H1 (cell line): Measurements from ENCODE around the gene PLEKHN1. TPM values are rescaled to one million over a fixed set of nuclear protein-coding genes. Genes with fewer than 3 reads are reported as not detected.
A peak's percentile ranks its signal among the peaks of the same experiment; 100 is the strongest.

Experiments
- CTCF ChIA-PET: fragments of 300-600 bp; sonication (Branson Sonifier 250); formaldehyde crosslinking; loops from one replicate; lab custom pipeline; 2021; ENCODE audit not compliant: partially characterized antibody; lab: Charles Lee
- POLR2A ChIA-PET: fragments of 300-600 bp; sonication (Branson Sonifier 250); formaldehyde crosslinking; loops from one replicate; lab custom pipeline; 2021; ENCODE audit warnings: inconsistent platforms; ENCODE audit not compliant: partially characterized antibody; lab: Charles Lee
- DNase-seq, 2 experiments: peaks; one replicate each; pipeline versions ENCODE4 v3.0.0 to v3.0.0-alpha.2; 2010 to 2022; ENCODE audit warnings: low spot score in 2 of 2, low read depth in 1 of 2, mixed read lengths in 1 of 2
- FAIRE-seq: peaks from 2 replicates; lab custom pipeline; 2011; peaks lifted over from hg19 to GRCh38; lab: Jason Lieb, UNC
- H2AFZ ChIP-seq: 2 replicates; pipeline ENCODE4 v1.8.1; 2012; ENCODE audit warnings: low read length, inconsistent platforms
- H2AK5ac ChIP-seq: 2 replicates; pipeline ENCODE4 v1.6.1; 2013; ENCODE audit warnings: low read depth, low read length
- H2BK120ac ChIP-seq: replicated peaks from 2 replicates; pipeline ENCODE3; 2013; ENCODE audit warnings: low read depth, low read length, inconsistent platforms
- H2BK12ac ChIP-seq: 2 replicates; pipeline ENCODE4 v1.6.1; 2013; ENCODE audit warnings: low read depth, low read length
- H2BK15ac ChIP-seq: 2 replicates; pipeline ENCODE4 v1.6.1; 2013; ENCODE audit warnings: low read length
- H2BK20ac ChIP-seq: 2 replicates; pipeline ENCODE4 v1.6.1; 2013; ENCODE audit warnings: low read length
- H2BK5ac ChIP-seq: 2 replicates; pipeline ENCODE4 v1.6.1; 2013; ENCODE audit warnings: low read depth, low read length
- H3K14ac ChIP-seq: 2 replicates; pipeline ENCODE4 v1.6.1; 2013; ENCODE audit warnings: inconsistent platforms; ENCODE audit not compliant: insufficient read length
- H3K18ac ChIP-seq: 2 replicates; pipeline ENCODE4 v1.6.1; 2013; ENCODE audit warnings: low read length; ENCODE audit errors: extremely low read depth
- H3K23ac ChIP-seq: 2 replicates; pipeline ENCODE4 v1.6.1; 2013; ENCODE audit warnings: inconsistent platforms; ENCODE audit not compliant: insufficient read length
- H3K23me2 ChIP-seq: 2 replicates; pipeline ENCODE4 v1.6.1; 2013; ENCODE audit warnings: low read depth, low read length
- H3K27ac ChIP-seq: 2 replicates; pipeline ENCODE4 v1.6.1; 2011; ENCODE audit warnings: low read depth, low read length, inconsistent platforms
- H3K27me3 ChIP-seq, 4 experiments: replicated peaks in 1 of 4; 1 replicate in 1 of 4; 2 replicates in 3 of 4; pipeline versions ENCODE4 v1.6.1 to v1.8.1; 2011 to 2013; ENCODE audit warnings: low read length in 3 of 4, mild to moderate bottlenecking in 3 of 4, inconsistent platforms in 2 of 4, mixed read lengths in 2 of 4, moderate library complexity in 1 of 4; ENCODE audit not compliant: control insufficient read depth in 3 of 4, insufficient read depth in 3 of 4; ENCODE audit errors: extremely low read depth in 1 of 4
- H3K36me3 ChIP-seq, 4 experiments: 2 replicates each; pipeline versions ENCODE4 v1.6.1 to v1.8.1; 2011 to 2013; ENCODE audit warnings: mild to moderate bottlenecking in 4 of 4, low read length in 3 of 4, moderate library complexity in 2 of 4, control low read depth in 1 of 4, inconsistent platforms in 1 of 4; ENCODE audit not compliant: insufficient read depth in 4 of 4, control insufficient read depth in 2 of 4
- H3K4ac ChIP-seq: replicated peaks from 2 replicates; pipeline ENCODE3; 2013; ENCODE audit warnings: low read length, low read depth, mixed read lengths, inconsistent platforms; ENCODE audit not compliant: insufficient read length
- H3K4me1 ChIP-seq, 4 experiments: replicated peaks in 1 of 4; 1 replicate in 1 of 4; 2 replicates in 3 of 4; pipeline versions ENCODE4 v1.6.1 to v1.8.1; 2011 to 2013; ENCODE audit warnings: low read length in 3 of 4, inconsistent platforms in 2 of 4, mixed read lengths in 1 of 4; ENCODE audit not compliant: insufficient read depth in 4 of 4, control insufficient read depth in 3 of 4
- H3K4me2 ChIP-seq, 2 experiments: 2 replicates each; pipeline versions ENCODE4 v1.6.1 to v1.8.1; 2011 to 2013; ENCODE audit warnings: low read depth in 2 of 2, low read length in 2 of 2, control low read depth in 1 of 2, inconsistent platforms in 1 of 2, mild to moderate bottlenecking in 1 of 2; ENCODE audit not compliant: insufficient read depth in 1 of 2
- H3K4me3 ChIP-seq, 4 experiments: fragments of 200-600, 300-600 bp in 1 of 4; sonication (generic), shearing (Covaris generic), sonication (Bioruptor Twin) in 1 of 4; 2 replicates each; pipeline versions ENCODE4 v1.5.1 to v1.8.1; 2011 to 2016; ENCODE audit warnings: low read length in 4 of 4, low read depth in 3 of 4, control low read depth in 2 of 4, inconsistent platforms in 2 of 4, mild to moderate bottlenecking in 2 of 4, mixed read lengths in 1 of 4, moderate library complexity in 1 of 4; ENCODE audit not compliant: insufficient read depth in 2 of 4; ENCODE audit errors: extremely low read depth in 1 of 4
- H3K56ac ChIP-seq: replicated peaks from 2 replicates; pipeline ENCODE3; 2013; ENCODE audit warnings: low read depth, mild to moderate bottlenecking, mixed read lengths, low read length, inconsistent platforms; ENCODE audit not compliant: insufficient read length
- H3K79me1 ChIP-seq: 2 replicates; pipeline ENCODE4 v1.6.1; 2013; ENCODE audit warnings: low read depth, low read length, control low read depth
- H3K79me2 ChIP-seq, 2 experiments: 2 replicates each; pipeline versions ENCODE4 v1.6.1 to v1.8.1; 2012 to 2013; ENCODE audit warnings: low read length in 2 of 2, mild to moderate bottlenecking in 2 of 2, inconsistent platforms in 1 of 2; ENCODE audit not compliant: insufficient read depth in 2 of 2, control insufficient read depth in 1 of 2
- H3K9ac ChIP-seq, 4 experiments: replicated peaks in 1 of 4; 1 replicate in 1 of 4; 2 replicates in 3 of 4; pipeline versions ENCODE4 v1.6.1 to v1.8.1; 2011 to 2013; ENCODE audit warnings: low read depth in 3 of 4, low read length in 3 of 4, control low read depth in 2 of 4, mild to moderate bottlenecking in 2 of 4, moderate library complexity in 2 of 4, inconsistent platforms in 1 of 4; ENCODE audit errors: extremely low read depth in 1 of 4
- H3K9me3 ChIP-seq, 2 experiments: 2 replicates each; pipeline versions ENCODE4 v1.6.1 to v1.8.1; 2012 to 2013; ENCODE audit warnings: mild to moderate bottlenecking in 2 of 2, moderate library complexity in 2 of 2, control low read depth in 1 of 2, inconsistent platforms in 1 of 2, low read depth in 1 of 2, low read length in 1 of 2, mixed read lengths in 1 of 2; ENCODE audit not compliant: insufficient read depth in 2 of 2
- H4K20me1 ChIP-seq, 2 experiments: replicated peaks in 1 of 2; 2 replicates each; pipeline versions ENCODE3 to v1.8.1; 2011 to 2013; ENCODE audit warnings: inconsistent platforms in 2 of 2, low read length in 2 of 2, mild to moderate bottlenecking in 1 of 2; ENCODE audit not compliant: insufficient read depth in 2 of 2, control insufficient read depth in 1 of 2
- H4K5ac ChIP-seq: 2 replicates; pipeline ENCODE4 v1.6.1; 2013; ENCODE audit warnings: low read length, low read depth, mixed read lengths, inconsistent platforms; ENCODE audit not compliant: insufficient read length
- H4K8ac ChIP-seq: 2 replicates; pipeline ENCODE4 v1.8.0; 2013; ENCODE audit warnings: mild to moderate bottlenecking, moderate library complexity, low read length, inconsistent platforms; ENCODE audit not compliant: insufficient read depth; ENCODE audit errors: extremely low read depth
- H4K91ac ChIP-seq: replicated peaks from 2 replicates; pipeline ENCODE3; 2013; ENCODE audit warnings: low read length, mixed read lengths, inconsistent platforms; ENCODE audit not compliant: insufficient read length
- CBX8 ChIP-seq: fragments of 300-800, 300-1000 bp; sonication (generic); IDR thresholded peaks from 2 replicates; pipeline ENCODE4 v1.7.1; 2016; ENCODE audit warnings: low read depth, low read length, borderline replicate concordance
- EGR1 ChIP-seq: IDR thresholded peaks from 2 replicates; pipeline ENCODE4 v1.6.1; 2011; ENCODE audit warnings: low read depth, low read length, borderline replicate concordance
- EP300 ChIP-seq, 2 experiments: IDR thresholded peaks; 1 replicate in 1 of 2; 2 replicates in 1 of 2; pipeline ENCODE4 v1.6.1; 2011 to 2012; ENCODE audit warnings: low read depth in 2 of 2, low read length in 2 of 2, mild to moderate bottlenecking in 2 of 2, borderline replicate concordance in 1 of 2, inconsistent platforms in 1 of 2, moderate library complexity in 1 of 2
- EZH2 ChIP-seq: fragments of 200-600 bp; sonication (generic); IDR thresholded peaks from 2 replicates; pipeline ENCODE4 v1.7.1; 2012; ENCODE audit warnings: low read depth, mild to moderate bottlenecking, moderate library complexity, low read length, inconsistent platforms; ENCODE audit not compliant: severe bottlenecking
- FOSL1 ChIP-seq: IDR thresholded peaks from 2 replicates; pipeline ENCODE4 v1.6.1; 2011; ENCODE audit warnings: mild to moderate bottlenecking, low read depth, low read length, moderate library complexity; ENCODE audit not compliant: insufficient read depth
- HDAC6 ChIP-seq: IDR thresholded peaks from one replicate; pipeline ENCODE4 v1.7.1; 2012; ENCODE audit warnings: low read depth, mild to moderate bottlenecking, inconsistent platforms, low read length, moderate library complexity
- POLR2AphosphoS5 ChIP-seq: IDR thresholded peaks from 2 replicates; pipeline ENCODE4 v1.6.1; 2011; ENCODE audit warnings: low read depth, low read length
- SP1 ChIP-seq: IDR thresholded peaks from 2 replicates; pipeline ENCODE4 v1.6.1; 2011; ENCODE audit warnings: low read depth, low read length
- SP4 ChIP-seq: IDR thresholded peaks from 2 replicates; pipeline ENCODE4 v1.6.1; 2012; ENCODE audit warnings: low read length, inconsistent platforms
- WGBS, 2 experiments: shearing (Covaris generic) in 1 of 2; methylation state at CpG; one replicate each; pipeline versions ENCODE4 v1.1.6 to v1.1.7; 2013 to 2015; ENCODE audit warnings: low lambda C conversion rate in 2 of 2, mixed read lengths in 2 of 2, inconsistent platforms in 1 of 2, low coverage in 1 of 2, missing lambda C conversion rate in 1 of 2; ENCODE audit not compliant: insufficient replicate concordance in 2 of 2, insufficient coverage in 1 of 2, insufficient read length in 1 of 2; ENCODE audit errors: extremely low coverage in 1 of 2, missing lambda C conversion rate in 1 of 2; 5-methylcytosine and 5-hydroxymethylcytosine counted together
- polyA plus RNA-seq, 7 experiments: library from polyadenylated mRNA; depleted of rRNA in 3 of 7; stranded (reverse) in 5 of 7; unstranded in 2 of 7; fragments of >200 nt in 5 of 7; fragments of 200-250 nt in 2 of 7; gene quantifications; 1 replicate in 5 of 7; 2 replicates in 1 of 7; 4 replicates in 1 of 7; pipeline versions ENCODE4 v1.2.1 to v1.2.3, GENCODE V29; 2011 to 2013; ENCODE audit warnings: missing spikeins in 2 of 7, mixed read lengths in 2 of 7
- total RNA-seq: library from RNA; stranded (reverse); fragmentation: NEBNext Ultra II Directional; extraction: Animal tissue kit (Norgen Biotek cat#: 25700); gene quantifications from 2 replicates; pipeline ENCODE4 v1.2.1, GENCODE V29; 2021

PLEKHN1 gene
- total and polyA plus RNA-seq, 2 of the 8 experiments (the other 6 are each of a cell fraction or from before 2014, with no cell fraction given), result 0.39 to 1.5 TPM

- peak overlapping the region; percentile 40; the same call in 1 of the 2 replicates for H2BK15ac ChIP-seq
- no peak overlapping the region for H4K91ac ChIP-seq
- H3K27ac ChIP-seq, result no peak overlapping the region
- H3K9ac ChIP-seq, result no peak overlapping the region
- no peak overlapping the region for H3K4me2 ChIP-seq
- H3K4ac ChIP-seq, result no peak overlapping the region
- H2AFZ ChIP-seq, result no peak overlapping the region
- H3K79me1 ChIP-seq, result no peaks in the 10 kb centered on the region
- no peak overlapping the region for H3K23ac ChIP-seq
- no peak overlapping the region for H3K14ac ChIP-seq
- H3K79me2 ChIP-seq, result no peaks in the 10 kb centered on the region
- no peak overlapping the region for H4K5ac ChIP-seq
- POLR2A ChIA-PET, result interaction anchor here (0.9 to 2.1 kb wide), 7 partner anchors 9 to 33 kb away, joined by 3 to 11 read pairs (median 5); no protein-coding TSS in a partner anchor
- no peak overlapping the region; the same call in 1 of the 2 replicates for H4K8ac ChIP-seq
- TF ChIP-seq SP4, result no peak
- TF ChIP-seq SP1, result no peak
- TF ChIP-seq HDAC6, result no peak
- no peak for TF ChIP-seq EP300 (IDR thresholded peaks at IDR 0.05; ENCODE audit: borderline replicate concordance in 1 of 2, low read depth in 2 of 2, low read length in 2 of 2)
- no peak for TF ChIP-seq FOSL1
- no peak for TF ChIP-seq POLR2AphosphoS5
- no peak for TF ChIP-seq EGR1
- no peak for TF ChIP-seq EZH2
- TF ChIP-seq CBX8, result no peak
- H3K56ac ChIP-seq, result no peak overlapping the region
- CTCF ChIA-PET, result interaction anchor here (1.7 to 2.4 kb wide), 3 partner anchors 9 to 13 kb away, joined by 5 to 11 read pairs (median 10); partner anchors contain the start of gene ISG15
- H3K23me2 ChIP-seq, result peaks cover 6% of the 10 kb centered on the region; the same call in 1 of the 2 replicates
- peaks cover 0 to 2% of the 10 kb centered on the region in 2 experiments for H4K20me1 ChIP-seq
- no peak for FAIRE-seq
- H2BK12ac ChIP-seq, result 0 out of 2 replicates have a peak overlapping the region, but pooled peaks have one; percentile 90
- 84% methylated on average over 16 of the region's 23 CpGs; no CpG with 5 or more reads in 1 of the 2 experiments for WGBS, 2 experiments
- no peak overlapping the region for H2BK20ac ChIP-seq
- H2BK120ac ChIP-seq, result no peak overlapping the region
- no peak overlapping the region for H2BK5ac ChIP-seq
- peak overlapping the region; percentile 13; the same call in 1 of the 2 replicates for H3K18ac ChIP-seq
- H3K27me3 ChIP-seq, result peaks cover 10 to 44% (median 25%) of the 10 kb centered on the region in 4 experiments
- H3K9me3 ChIP-seq, result no peaks in the 10 kb centered on the region
- no peak for DNase-seq
- no peak overlapping the region for H3K4me3 ChIP-seq
- H3K4me1 ChIP-seq, result peaks cover 0 to 24% (median 10%) of the 10 kb centered on the region in 4 experiments; a peak in 3 of 7 replicates
- no peak overlapping the region for H2AK5ac ChIP-seq
- H3K36me3 ChIP-seq, result no peaks in the 10 kb centered on the region
Measured at GRCh38 chr1:1005774-1006304, 39.6 kb downstream of the PLEKHN1 start.
